ENCODE data around the gene RGS12. TPM values are rescaled to one million over a fixed set of nuclear protein-coding genes. Genes with fewer than 3 reads are reported as not detected.
A peak's percentile ranks its signal among the peaks of the same experiment; 100 is the strongest.

Gene RGS12, protein sequence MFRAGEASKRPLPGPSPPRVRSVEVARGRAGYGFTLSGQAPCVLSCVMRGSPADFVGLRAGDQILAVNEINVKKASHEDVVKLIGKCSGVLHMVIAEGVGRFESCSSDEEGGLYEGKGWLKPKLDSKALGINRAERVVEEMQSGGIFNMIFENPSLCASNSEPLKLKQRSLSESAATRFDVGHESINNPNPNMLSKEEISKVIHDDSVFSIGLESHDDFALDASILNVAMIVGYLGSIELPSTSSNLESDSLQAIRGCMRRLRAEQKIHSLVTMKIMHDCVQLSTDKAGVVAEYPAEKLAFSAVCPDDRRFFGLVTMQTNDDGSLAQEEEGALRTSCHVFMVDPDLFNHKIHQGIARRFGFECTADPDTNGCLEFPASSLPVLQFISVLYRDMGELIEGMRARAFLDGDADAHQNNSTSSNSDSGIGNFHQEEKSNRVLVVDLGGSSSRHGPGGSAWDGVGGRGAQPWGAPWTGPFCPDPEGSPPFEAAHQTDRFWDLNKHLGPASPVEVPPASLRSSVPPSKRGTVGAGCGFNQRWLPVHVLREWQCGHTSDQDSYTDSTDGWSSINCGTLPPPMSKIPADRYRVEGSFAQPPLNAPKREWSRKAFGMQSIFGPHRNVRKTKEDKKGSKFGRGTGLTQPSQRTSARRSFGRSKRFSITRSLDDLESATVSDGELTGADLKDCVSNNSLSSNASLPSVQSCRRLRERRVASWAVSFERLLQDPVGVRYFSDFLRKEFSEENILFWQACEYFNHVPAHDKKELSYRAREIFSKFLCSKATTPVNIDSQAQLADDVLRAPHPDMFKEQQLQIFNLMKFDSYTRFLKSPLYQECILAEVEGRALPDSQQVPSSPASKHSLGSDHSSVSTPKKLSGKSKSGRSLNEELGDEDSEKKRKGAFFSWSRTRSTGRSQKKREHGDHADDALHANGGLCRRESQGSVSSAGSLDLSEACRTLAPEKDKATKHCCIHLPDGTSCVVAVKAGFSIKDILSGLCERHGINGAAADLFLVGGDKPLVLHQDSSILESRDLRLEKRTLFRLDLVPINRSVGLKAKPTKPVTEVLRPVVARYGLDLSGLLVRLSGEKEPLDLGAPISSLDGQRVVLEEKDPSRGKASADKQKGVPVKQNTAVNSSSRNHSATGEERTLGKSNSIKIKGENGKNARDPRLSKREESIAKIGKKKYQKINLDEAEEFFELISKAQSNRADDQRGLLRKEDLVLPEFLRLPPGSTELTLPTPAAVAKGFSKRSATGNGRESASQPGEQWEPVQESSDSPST (N-terminal part only)
- total RNA-seq = 75.9 to 81.9 TPM (median 78.9 TPM) in 3 replicates

DNA sequence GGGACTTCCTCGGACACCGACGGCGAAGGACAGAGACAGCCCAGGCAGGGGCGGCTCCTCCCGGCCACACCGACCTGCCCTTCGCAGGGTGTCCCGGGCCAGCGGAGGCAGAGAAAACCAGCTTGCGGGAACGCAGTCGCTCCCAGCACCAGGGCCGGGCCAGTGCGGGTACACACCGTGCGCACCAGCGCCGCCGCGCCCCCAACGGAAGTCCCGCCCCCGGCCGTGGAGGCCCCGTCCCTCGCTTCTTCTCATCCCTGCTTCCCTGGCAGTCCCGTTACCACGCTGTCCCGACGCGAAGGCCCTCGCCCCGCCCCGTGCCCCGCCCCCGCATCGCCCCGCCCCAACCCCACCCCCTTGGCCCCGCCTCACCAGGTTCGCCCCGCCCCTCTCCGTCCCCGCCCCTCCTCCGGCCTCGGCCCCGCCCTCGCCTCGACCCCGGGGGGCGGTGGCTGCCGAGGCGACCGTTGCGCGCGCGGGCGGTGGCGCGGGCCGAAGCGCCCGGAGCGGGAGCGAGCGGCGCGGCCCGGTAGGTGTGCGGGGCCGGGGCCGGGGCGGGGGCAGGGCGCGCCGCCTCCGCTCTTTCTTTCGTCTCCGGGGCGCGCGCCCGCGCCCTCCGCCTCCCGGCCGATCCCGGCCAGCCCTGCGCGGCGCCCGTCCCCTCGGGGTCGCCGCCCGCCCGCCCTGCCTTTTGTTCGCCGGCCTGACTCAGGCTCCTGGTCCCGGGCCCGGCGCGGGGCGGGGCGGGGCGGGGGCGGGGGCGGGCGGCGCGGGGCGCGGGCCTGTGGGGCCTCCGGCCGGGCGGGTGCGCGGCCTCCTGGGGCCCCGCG is at the start of gene RGS12:
TSS of gene RGS12 (plus strand) at position 451 of the 830 bp plus-strand sequence. CDS start 23,150 bp downstream, outside the sequence.
- H3K36me3 Mint-ChIP-seq = peaks cover 28% of the 10 kb centered on the region
- TF ChIP-seq, protein P1, sequence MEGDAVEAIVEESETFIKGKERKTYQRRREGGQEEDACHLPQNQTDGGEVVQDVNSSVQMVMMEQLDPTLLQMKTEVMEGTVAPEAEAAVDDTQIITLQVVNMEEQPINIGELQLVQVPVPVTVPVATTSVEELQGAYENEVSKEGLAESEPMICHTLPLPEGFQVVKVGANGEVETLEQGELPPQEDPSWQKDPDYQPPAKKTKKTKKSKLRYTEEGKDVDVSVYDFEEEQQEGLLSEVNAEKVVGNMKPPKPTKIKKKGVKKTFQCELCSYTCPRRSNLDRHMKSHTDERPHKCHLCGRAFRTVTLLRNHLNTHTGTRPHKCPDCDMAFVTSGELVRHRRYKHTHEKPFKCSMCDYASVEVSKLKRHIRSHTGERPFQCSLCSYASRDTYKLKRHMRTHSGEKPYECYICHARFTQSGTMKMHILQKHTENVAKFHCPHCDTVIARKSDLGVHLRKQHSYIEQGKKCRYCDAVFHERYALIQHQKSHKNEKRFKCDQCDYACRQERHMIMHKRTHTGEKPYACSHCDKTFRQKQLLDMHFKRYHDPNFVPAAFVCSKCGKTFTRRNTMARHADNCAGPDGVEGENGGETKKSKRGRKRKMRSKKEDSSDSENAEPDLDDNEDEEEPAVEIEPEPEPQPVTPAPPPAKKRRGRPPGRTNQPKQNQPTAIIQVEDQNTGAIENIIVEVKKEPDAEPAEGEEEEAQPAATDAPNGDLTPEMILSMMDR (IDR thresholded peaks at IDR 0.05; ENCODE audit: unreplicated experiment) = no peak
- peaks cover 14% of the 10 kb centered on the region for H3K27me3 Mint-ChIP-seq (ENCODE audit: low read depth)
- peak within 1 kb of the TSS; percentile 94 for H3K4me3 Mint-ChIP-seq
- H3K4me1 Mint-ChIP-seq = peaks cover 20% of the 10 kb centered on the region
- DNase-seq (ENCODE audit: low spot score in 2 of 2, unreplicated experiment in 2 of 2) = peak; percentile 92 to 94
- H3K27ac Mint-ChIP-seq = peak within 1 kb of the TSS; percentile 93
- H3K9me3 Mint-ChIP-seq = peaks cover 9% of the 10 kb centered on the region

DNA sequence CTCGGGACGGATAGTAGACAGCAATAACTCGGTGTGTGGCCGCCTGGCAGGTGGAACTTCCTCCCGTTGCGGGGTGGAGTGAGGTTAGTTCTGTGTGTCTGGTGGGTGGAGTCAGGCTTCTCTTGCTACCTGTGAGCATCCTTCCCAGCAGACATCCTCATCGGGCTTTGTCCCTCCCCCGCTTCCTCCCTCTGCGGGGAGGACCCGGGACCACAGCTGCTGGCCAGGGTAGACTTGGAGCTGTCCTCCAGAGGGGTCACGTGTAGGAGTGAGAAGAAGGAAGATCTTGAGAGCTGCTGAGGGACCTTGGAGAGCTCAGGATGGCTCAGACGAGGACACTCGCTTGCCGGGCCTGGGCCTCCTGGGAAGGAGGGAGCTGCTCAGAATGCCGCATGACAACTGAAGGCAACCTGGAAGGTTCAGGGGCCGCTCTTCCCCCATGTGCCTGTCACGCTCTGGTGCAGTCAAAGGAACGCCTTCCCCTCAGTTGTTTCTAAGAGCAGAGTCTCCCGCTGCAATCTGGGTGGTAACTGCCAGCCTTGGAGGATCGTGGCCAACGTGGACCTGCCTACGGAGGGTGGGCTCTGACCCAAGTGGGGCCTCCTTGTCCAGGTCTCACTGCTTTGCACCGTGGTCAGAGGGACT is 49.6 kb upstream of the RGS12 start:
- no peak for DNase-seq (ENCODE audit: low spot score in 2 of 2, unreplicated experiment in 2 of 2)
- peaks cover 2% of the 10 kb centered on the region for H3K4me1 Mint-ChIP-seq
- H3K36me3 Mint-ChIP-seq = peaks cover 7% of the 10 kb centered on the region
- H3K27me3 Mint-ChIP-seq (ENCODE audit: low read depth) = no peaks in the 10 kb centered on the region
- no peaks in the 10 kb centered on the region for H3K9me3 Mint-ChIP-seq
- no peak overlapping the region for H3K4me3 Mint-ChIP-seq
- TF ChIP-seq, protein P1 (IDR thresholded peaks at IDR 0.05; ENCODE audit: unreplicated experiment) = no peak
- no peak overlapping the region for H3K27ac Mint-ChIP-seq

DNA sequence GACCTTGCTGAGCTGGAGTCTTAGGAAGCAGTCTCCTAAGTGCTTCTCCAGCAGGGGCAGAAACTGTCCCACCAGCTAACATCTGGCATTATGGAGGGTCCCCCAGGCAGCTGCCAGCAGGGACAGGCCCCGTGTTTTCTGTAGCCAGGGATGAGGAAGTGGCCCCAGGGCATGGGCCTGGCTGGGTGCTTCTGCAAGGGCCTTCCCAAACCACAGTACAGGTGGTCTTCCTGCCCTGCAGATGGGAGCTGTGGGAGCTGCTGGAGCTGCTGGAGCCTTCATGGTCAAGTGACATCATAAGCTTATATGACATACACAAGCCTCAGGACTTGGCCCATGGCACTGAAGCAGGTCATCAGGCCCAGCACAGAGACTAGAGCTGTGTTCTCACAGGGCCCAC is 48.8 kb upstream of the RGS12 start:
- Mint-ChIP-seq H3K4me3 (no peak overlapping the region), H3K36me3 (peaks cover 5% of the 10 kb centered on the region), H3K27me3 (ENCODE audit: low read depth) (no peaks in the 10 kb centered on the region)

DNA sequence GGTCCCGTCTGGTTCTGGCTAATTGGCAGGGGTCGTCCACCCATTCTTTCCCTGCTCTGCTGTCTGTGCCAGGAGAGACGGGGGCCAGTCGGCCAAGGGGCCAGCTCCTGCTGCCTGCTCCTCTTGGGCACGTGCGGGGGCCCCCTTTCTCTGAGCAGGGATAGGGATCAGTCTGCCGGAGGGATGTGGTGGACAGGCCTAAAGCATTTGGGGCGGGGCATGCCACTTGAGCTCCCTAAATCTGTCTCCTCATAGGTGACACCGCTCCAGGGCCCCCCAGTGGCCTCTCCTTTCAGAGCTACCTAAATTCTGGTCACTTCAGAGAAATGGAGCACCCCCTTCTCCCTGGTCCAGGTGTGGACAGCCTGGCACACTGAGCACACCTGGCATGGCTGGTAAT is 48.1 kb upstream of the RGS12 start:
- Mint-ChIP-seq H3K36me3 (peaks cover 5% of the 10 kb centered on the region), H3K4me1 (peaks cover 4% of the 10 kb centered on the region), H3K4me3 (no peak overlapping the region), H3K9me3 (no peaks in the 10 kb centered on the region), H3K27me3 (ENCODE audit: low read depth) (no peaks in the 10 kb centered on the region), H3K27ac (no peak overlapping the region)
- TF ChIP-seq, protein P1 (IDR thresholded peaks at IDR 0.05; ENCODE audit: unreplicated experiment) = no peak
- no peak for DNase-seq (ENCODE audit: low spot score in 2 of 2, unreplicated experiment in 2 of 2)

More for the DNA sequence above, 48.8 kb upstream of the RGS12 start:
- Mint-ChIP-seq H3K27ac (no peak overlapping the region), H3K4me1 (peaks cover 4% of the 10 kb centered on the region), H3K9me3 (no peaks in the 10 kb centered on the region)
- TF ChIP-seq, protein P1 (IDR thresholded peaks at IDR 0.05; ENCODE audit: unreplicated experiment) = no peak
- no peak for DNase-seq (ENCODE audit: low spot score in 2 of 2, unreplicated experiment in 2 of 2)
